Neural progenitor cell (in vitro differentiated cells): ENCODE data around the gene SLC2A13. TPM values are rescaled to one million over a fixed set of nuclear protein-coding genes. Genes with fewer than 3 reads are reported as not detected.

ENCODE experiments used
- DNase-seq: peaks from one replicate; pipeline ENCODE4 v3.0.0-alpha.2; 2016; ENCODE audit warnings: low spot score
- H2AFZ ChIP-seq: fragments of 200-600 bp; sonication (generic); replicated peaks from 2 replicates; pipeline ENCODE4 v1.6.1; 2016; ENCODE audit warnings: antibody characterized with exemption
- H3F3A ChIP-seq: fragments of 200-600 bp; sonication (generic); 2 replicates; pipeline ENCODE4 v1.6.1; 2016; ENCODE audit warnings: antibody characterized with exemption, low read depth
- H3K27ac ChIP-seq: fragments of 200-600 bp; sonication (generic); 2 replicates; pipeline ENCODE4 v1.5.1; 2016; ENCODE audit warnings: mild to moderate bottlenecking
- H3K27me3 ChIP-seq: fragments of 200-600 bp; sonication (generic); 2 replicates; pipeline ENCODE4 v1.6.1; 2016; ENCODE audit warnings: mild to moderate bottlenecking, moderate library complexity
- H3K36me3 ChIP-seq: fragments of 200-600 bp; sonication (generic); 2 replicates; pipeline ENCODE4 v1.5.1; 2016
- H3K4me1 ChIP-seq: fragments of 200-600 bp; sonication (generic); 2 replicates; pipeline ENCODE4 v1.6.1; 2016; ENCODE audit warnings: mixed run types
- H3K4me2 ChIP-seq: fragments of 200-600 bp; sonication (generic); 2 replicates; pipeline ENCODE4 v1.6.1; 2016
- H3K4me3 ChIP-seq: fragments of 200-600 bp; sonication (generic); 2 replicates; pipeline ENCODE4 v1.5.1; 2016
- H3K79me2 ChIP-seq: fragments of 200-600 bp; sonication (generic); 2 replicates; pipeline ENCODE4 v1.6.1; 2016; ENCODE audit warnings: low read depth
- H3K9ac ChIP-seq: fragments of 200-600 bp; sonication (generic); 2 replicates; pipeline ENCODE4 v1.6.1; 2016
- H3K9me3 ChIP-seq: fragments of 200-600 bp; sonication (generic); 2 replicates; pipeline ENCODE4 v1.5.1; 2016; ENCODE audit warnings: low read depth
- H4K20me1 ChIP-seq: fragments of 200-600 bp; sonication (generic); 2 replicates; pipeline ENCODE4 v1.6.1; 2016; ENCODE audit warnings: low read depth
- H3K27ac Mint-ChIP-seq: 3 replicates; pipeline ENCODE4 v1.8.0; 2021; ENCODE audit warnings: mixed read lengths
- H3K27me3 Mint-ChIP-seq: 2 replicates; pipeline ENCODE4 v1.8.0; 2022; ENCODE audit warnings: low read depth, mild to moderate bottlenecking, inconsistent platforms, moderate library complexity, mixed read lengths; ENCODE audit not compliant: insufficient read depth
- H3K36me3 Mint-ChIP-seq: 3 replicates; pipeline ENCODE4 v1.8.0; 2021; ENCODE audit warnings: mixed read lengths
- H3K4me1 Mint-ChIP-seq: 3 replicates; pipeline ENCODE4 v1.8.0; 2021; ENCODE audit warnings: mixed read lengths
- H3K4me3 Mint-ChIP-seq: 3 replicates; pipeline ENCODE4 v1.8.0; 2021; ENCODE audit warnings: mild to moderate bottlenecking, moderate library complexity, mixed read lengths
- H3K9me3 Mint-ChIP-seq: 3 replicates; pipeline ENCODE4 v1.8.0; 2020; ENCODE audit warnings: mixed read lengths
- EZH2 ChIP-seq: fragments of 200-600 bp; sonication (generic); IDR thresholded peaks from 2 replicates; pipeline ENCODE4 v1.6.1; 2017; ENCODE audit warnings: antibody characterized with exemption, mild to moderate bottlenecking, moderate library complexity
- EZH2phosphoT487 ChIP-seq: fragments of 200-600 bp; sonication (generic); IDR thresholded peaks from 2 replicates; pipeline ENCODE4 v1.6.1; 2017; ENCODE audit warnings: antibody characterized with exemption
- total RNA-seq: library from RNA; depleted of rRNA; stranded (reverse); fragments of >200 nt; gene quantifications from 2 replicates; pipeline ENCODE4 v1.2.3, GENCODE V29; 2015; ENCODE audit warnings: low replicate concordance
- TF ChIP-seq, protein P1 (sequence below): fragments of 200-600 bp; sonication (generic); IDR thresholded peaks from 2 replicates; pipeline ENCODE4 v1.5.1; 2017; ENCODE audit warnings: antibody characterized with exemption, mild to moderate bottlenecking

The SLC2A13 gene
- total RNA-seq, 1 donor from 2014 or later: 11.1 TPM

DNA sequence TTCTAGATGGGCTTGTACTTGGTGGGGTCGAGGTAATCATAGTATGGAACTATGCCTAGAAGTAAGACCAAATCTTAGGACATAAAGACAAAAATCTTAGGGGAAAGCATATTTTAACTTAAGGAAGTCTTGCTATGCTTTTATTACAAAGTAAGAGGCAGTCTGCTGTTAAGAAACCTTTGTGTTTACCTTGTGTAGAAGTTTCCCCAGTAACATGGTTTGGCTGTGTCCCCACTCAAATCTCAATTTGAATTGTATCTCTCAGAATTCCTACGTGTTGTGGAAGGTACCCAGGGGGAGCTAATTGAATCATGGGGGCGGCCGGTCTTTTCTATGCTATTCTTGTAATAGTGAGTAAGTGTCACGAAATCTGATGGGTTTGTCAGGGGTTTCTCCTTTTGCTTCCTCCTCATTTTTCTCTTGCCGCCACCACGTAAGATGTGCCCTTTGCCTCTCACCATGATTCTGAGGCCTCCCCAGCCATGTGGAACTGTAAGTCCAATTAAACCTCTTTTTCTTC is 323.8 kb downstream of the SLC2A13 start:
- no peak for DNase-seq
- Histone ChIP-seq H3K27ac (no peak overlapping the region), H3K36me3 (no peaks in the 10 kb centered on the region), H3F3A (no peaks in the 10 kb centered on the region), H3K79me2 (no peaks in the 10 kb centered on the region), H3K27me3 (no peaks in the 10 kb centered on the region), H3K9me3 (no peaks in the 10 kb centered on the region), H2AFZ (no peak overlapping the region), H3K9ac (no peak overlapping the region), H4K20me1 (no peaks in the 10 kb centered on the region), H3K4me3 (no peak overlapping the region), H3K4me2 (no peak overlapping the region), H3K4me1 (no peaks in the 10 kb centered on the region)
- Mint-ChIP-seq H3K9me3 (peaks cover 3% of the 10 kb centered on the region), H3K4me1 (no peaks in the 10 kb centered on the region), H3K4me3 (no peak overlapping the region), H3K36me3 (peaks cover 6% of the 10 kb centered on the region), H3K27me3 (no peaks in the 10 kb centered on the region), H3K27ac (no peak overlapping the region)
- no peak for TF ChIP-seq EZH2
- TF ChIP-seq, protein P1, sequence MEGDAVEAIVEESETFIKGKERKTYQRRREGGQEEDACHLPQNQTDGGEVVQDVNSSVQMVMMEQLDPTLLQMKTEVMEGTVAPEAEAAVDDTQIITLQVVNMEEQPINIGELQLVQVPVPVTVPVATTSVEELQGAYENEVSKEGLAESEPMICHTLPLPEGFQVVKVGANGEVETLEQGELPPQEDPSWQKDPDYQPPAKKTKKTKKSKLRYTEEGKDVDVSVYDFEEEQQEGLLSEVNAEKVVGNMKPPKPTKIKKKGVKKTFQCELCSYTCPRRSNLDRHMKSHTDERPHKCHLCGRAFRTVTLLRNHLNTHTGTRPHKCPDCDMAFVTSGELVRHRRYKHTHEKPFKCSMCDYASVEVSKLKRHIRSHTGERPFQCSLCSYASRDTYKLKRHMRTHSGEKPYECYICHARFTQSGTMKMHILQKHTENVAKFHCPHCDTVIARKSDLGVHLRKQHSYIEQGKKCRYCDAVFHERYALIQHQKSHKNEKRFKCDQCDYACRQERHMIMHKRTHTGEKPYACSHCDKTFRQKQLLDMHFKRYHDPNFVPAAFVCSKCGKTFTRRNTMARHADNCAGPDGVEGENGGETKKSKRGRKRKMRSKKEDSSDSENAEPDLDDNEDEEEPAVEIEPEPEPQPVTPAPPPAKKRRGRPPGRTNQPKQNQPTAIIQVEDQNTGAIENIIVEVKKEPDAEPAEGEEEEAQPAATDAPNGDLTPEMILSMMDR: no peak
- TF ChIP-seq EZH2phosphoT487: no peak

DNA sequence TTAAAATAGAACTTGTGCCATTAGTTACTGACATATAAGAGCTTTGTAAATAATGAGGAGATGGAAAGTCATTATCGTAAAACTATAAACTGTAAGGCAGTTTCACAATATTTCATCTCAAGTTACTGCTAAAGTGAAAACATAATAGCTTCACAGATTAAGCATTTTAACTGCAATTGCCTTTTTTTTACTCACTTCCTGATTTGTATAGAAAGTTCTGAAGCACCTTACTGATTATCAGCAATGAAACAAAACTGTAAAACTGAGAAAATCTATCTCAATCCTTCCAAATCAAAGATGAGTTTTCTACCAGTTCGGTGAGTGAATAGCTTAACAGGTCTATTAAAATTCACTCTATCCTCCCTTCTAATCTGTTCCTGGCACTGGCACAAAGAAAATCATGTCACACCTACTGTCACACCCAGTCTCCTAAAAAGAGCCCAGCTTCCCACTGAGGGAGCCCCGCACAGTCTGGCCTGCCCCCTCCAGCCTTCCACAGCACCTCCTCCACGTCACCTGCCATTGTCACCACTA is 324.9 kb downstream of the SLC2A13 start:
- Histone ChIP-seq H3F3A (no peaks in the 10 kb centered on the region), H4K20me1 (no peaks in the 10 kb centered on the region), H2AFZ (no peak overlapping the region), H3K27me3 (no peaks in the 10 kb centered on the region), H3K4me3 (no peak overlapping the region), H3K9me3 (no peaks in the 10 kb centered on the region), H3K36me3 (no peaks in the 10 kb centered on the region), H3K79me2 (no peaks in the 10 kb centered on the region), H3K9ac (no peak overlapping the region), H3K27ac (no peak overlapping the region), H3K4me2 (no peak overlapping the region), H3K4me1 (no peaks in the 10 kb centered on the region)
- Mint-ChIP-seq H3K9me3 (peaks cover 3% of the 10 kb centered on the region), H3K36me3 (peaks cover 3% of the 10 kb centered on the region), H3K4me1 (no peaks in the 10 kb centered on the region), H3K4me3 (no peak overlapping the region), H3K27ac (no peak overlapping the region), H3K27me3 (peaks cover 2% of the 10 kb centered on the region)
- TF ChIP-seq, protein P1: no peak
- TF ChIP-seq EZH2phosphoT487 (no peak), EZH2 (no peak)
- DNase-seq: no peak

DNA sequence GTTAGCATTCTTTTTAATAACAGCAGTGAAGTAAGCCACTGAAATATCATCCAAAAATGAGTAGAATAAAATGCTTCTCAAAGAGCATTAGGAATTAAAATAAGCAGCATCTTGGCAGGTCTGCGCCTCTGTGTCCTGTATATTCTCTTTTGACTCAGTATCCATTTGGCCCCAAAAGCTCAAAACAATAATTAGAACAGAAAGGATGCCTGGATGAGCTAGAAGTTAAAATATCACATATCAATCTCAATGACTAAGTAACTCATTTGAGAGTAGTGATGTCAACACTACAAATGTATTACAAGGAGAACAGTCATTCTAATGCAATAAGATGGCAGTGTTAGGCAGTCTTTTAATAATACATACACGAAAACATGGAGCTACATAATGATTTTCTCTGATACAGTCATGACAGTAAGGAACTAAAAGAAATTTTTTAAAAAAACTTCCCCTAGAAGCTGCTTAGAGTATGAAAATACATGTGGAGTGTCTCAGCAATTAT is 325.4 kb downstream of the SLC2A13 start:
- no peaks in the 10 kb centered on the region for H3F3A ChIP-seq
- no peak overlapping the region for H3K27ac Mint-ChIP-seq
- no peaks in the 10 kb centered on the region for H3K36me3 ChIP-seq

More for the DNA sequence above, 325.4 kb downstream of the SLC2A13 start:
- Mint-ChIP-seq H3K4me1 (no peaks in the 10 kb centered on the region), H3K4me3 (no peak overlapping the region), H3K27me3 (peaks cover 2% of the 10 kb centered on the region), H3K9me3 (peaks cover 3% of the 10 kb centered on the region), H3K36me3 (peaks cover 3% of the 10 kb centered on the region)
- Histone ChIP-seq H3K79me2 (no peaks in the 10 kb centered on the region), H3K4me2 (no peak overlapping the region), H3K9me3 (no peaks in the 10 kb centered on the region), H3K27ac (no peak overlapping the region), H3K4me1 (no peaks in the 10 kb centered on the region), H3K4me3 (no peak overlapping the region), H4K20me1 (no peaks in the 10 kb centered on the region), H3K27me3 (no peaks in the 10 kb centered on the region), H3K9ac (no peak overlapping the region), H2AFZ (no peak overlapping the region)
- TF ChIP-seq EZH2phosphoT487 (no peak), EZH2 (no peak)
- TF ChIP-seq, protein P1: no peak
- no peak for DNase-seq
